MM.1S (cell line): ENCODE data around the gene CHP1.
"Not testable (repeated sequence)": the region's sequence is repeated elsewhere in the genome, so short reads cannot be mapped to it uniquely, and the experiment has no call there.

Experiments used
- DNase-seq: peaks from one replicate; pipeline ENCODE4 v3.0.0-alpha.2; 2015
- H2AFZ ChIP-seq: fragments of 300-600 bp; sonication (generic); 2 replicates; pipeline ENCODE4 v1.6.0; 2016; ENCODE audit warnings: antibody characterized with exemption, low read length
- H3F3A ChIP-seq: fragments of 300-600 bp; sonication (generic); 2 replicates; pipeline ENCODE4 v1.6.1; 2016; ENCODE audit warnings: mild to moderate bottlenecking, antibody characterized with exemption, low read length, moderate library complexity, mixed read lengths; ENCODE audit not compliant: insufficient read depth
- H3K27ac ChIP-seq: fragments of 300-600 bp; sonication (generic); 2 replicates; pipeline ENCODE4 v1.5.1; 2016; ENCODE audit warnings: mild to moderate bottlenecking, low read length
- H3K27me3 ChIP-seq: fragments of 300-600 bp; sonication (generic); replicated peaks from 2 replicates; pipeline ENCODE4 v1.6.0; 2016; ENCODE audit warnings: low read length; ENCODE audit not compliant: insufficient read depth
- H3K36me3 ChIP-seq: fragments of 300-600 bp; sonication (generic); replicated peaks from 2 replicates; pipeline ENCODE4 v1.6.1; 2016; ENCODE audit warnings: mild to moderate bottlenecking, low read length, mixed read lengths; ENCODE audit not compliant: insufficient read depth
- H3K4me1 ChIP-seq: fragments of 300-600 bp; sonication (generic); 2 replicates; pipeline ENCODE4 v1.6.1; 2016; ENCODE audit warnings: low read length, mixed read lengths
- H3K4me2 ChIP-seq: fragments of 300-600 bp; sonication (generic); 2 replicates; pipeline ENCODE4 v1.6.0; 2016; ENCODE audit warnings: low read depth, low read length
- H3K4me3 ChIP-seq: fragments of 300-600 bp; sonication (generic); 2 replicates; pipeline ENCODE4 v1.5.1; 2016; ENCODE audit warnings: low read length, mixed read lengths
- H3K79me2 ChIP-seq: fragments of 300-600 bp; sonication (generic); 2 replicates; pipeline ENCODE4 v1.6.1; 2016; ENCODE audit warnings: mixed run types, low read length, mixed read lengths
- H3K9ac ChIP-seq: fragments of 300-600 bp; sonication (generic); 2 replicates; pipeline ENCODE4 v1.6.1; 2016; ENCODE audit warnings: low read length, mixed read lengths
- H3K9me2 ChIP-seq: fragments of 300-600 bp; sonication (generic); replicated peaks from 2 replicates; pipeline ENCODE4 v1.6.1; 2016; ENCODE audit warnings: mild to moderate bottlenecking, low read length, mixed read lengths; ENCODE audit not compliant: insufficient read depth
- H3K9me3 ChIP-seq: fragments of 300-600 bp; sonication (generic); replicated peaks from 2 replicates; pipeline ENCODE4 v1.6.1; 2016; ENCODE audit warnings: mild to moderate bottlenecking, low read length, mixed read lengths; ENCODE audit not compliant: insufficient read depth
- H4K20me1 ChIP-seq: fragments of 300-600 bp; sonication (generic); 2 replicates; pipeline ENCODE4 v1.6.1; 2016; ENCODE audit warnings: mild to moderate bottlenecking, low read length, moderate library complexity, mixed read lengths; ENCODE audit not compliant: insufficient read depth
- EZH2 ChIP-seq: fragments of 300-600 bp; sonication (generic); optimal IDR thresholded peaks from 2 replicates; pipeline ENCODE3; 2017; ENCODE audit warnings: low read depth, mild to moderate bottlenecking, antibody characterized with exemption, low read length, mixed read lengths
- EZH2phosphoT487 ChIP-seq: fragments of 300-600 bp; sonication (generic); IDR thresholded peaks from 2 replicates; pipeline ENCODE4 v1.6.1; 2018; ENCODE audit warnings: antibody characterized with exemption, low read length
- TF ChIP-seq, protein P1 (sequence below): fragments of 300-600 bp; sonication (generic); IDR thresholded peaks from 2 replicates; pipeline ENCODE4 v1.5.1; 2016; ENCODE audit warnings: antibody characterized with exemption, low read length, mixed read lengths

The CHP1 gene

GRCh38 chr15:41238100-41238499 is 7.0 kb downstream of the CHP1 start:
- no peak for DNase-seq
- Histone ChIP-seq H3K9me3 (no peaks in the 10 kb centered on the region), H3K4me3 (no peak overlapping the region), H3K4me2 (no peak overlapping the region), H3K9me2 (no peaks in the 10 kb centered on the region), H3K4me1 (no peaks in the 10 kb centered on the region), H3K36me3 (no peaks in the 10 kb centered on the region), H3K27ac (no peak overlapping the region), H3F3A (no peaks in the 10 kb centered on the region), H2AFZ (no peak overlapping the region), H3K79me2 (peaks cover 22% of the 10 kb centered on the region), H4K20me1 (no peaks in the 10 kb centered on the region), H3K27me3 (no peaks in the 10 kb centered on the region), H3K9ac (no peak overlapping the region)
- TF ChIP-seq EZH2phosphoT487 (no peak), EZH2 (no peak)
- TF ChIP-seq, protein P1, sequence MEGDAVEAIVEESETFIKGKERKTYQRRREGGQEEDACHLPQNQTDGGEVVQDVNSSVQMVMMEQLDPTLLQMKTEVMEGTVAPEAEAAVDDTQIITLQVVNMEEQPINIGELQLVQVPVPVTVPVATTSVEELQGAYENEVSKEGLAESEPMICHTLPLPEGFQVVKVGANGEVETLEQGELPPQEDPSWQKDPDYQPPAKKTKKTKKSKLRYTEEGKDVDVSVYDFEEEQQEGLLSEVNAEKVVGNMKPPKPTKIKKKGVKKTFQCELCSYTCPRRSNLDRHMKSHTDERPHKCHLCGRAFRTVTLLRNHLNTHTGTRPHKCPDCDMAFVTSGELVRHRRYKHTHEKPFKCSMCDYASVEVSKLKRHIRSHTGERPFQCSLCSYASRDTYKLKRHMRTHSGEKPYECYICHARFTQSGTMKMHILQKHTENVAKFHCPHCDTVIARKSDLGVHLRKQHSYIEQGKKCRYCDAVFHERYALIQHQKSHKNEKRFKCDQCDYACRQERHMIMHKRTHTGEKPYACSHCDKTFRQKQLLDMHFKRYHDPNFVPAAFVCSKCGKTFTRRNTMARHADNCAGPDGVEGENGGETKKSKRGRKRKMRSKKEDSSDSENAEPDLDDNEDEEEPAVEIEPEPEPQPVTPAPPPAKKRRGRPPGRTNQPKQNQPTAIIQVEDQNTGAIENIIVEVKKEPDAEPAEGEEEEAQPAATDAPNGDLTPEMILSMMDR: no peak

DNA sequence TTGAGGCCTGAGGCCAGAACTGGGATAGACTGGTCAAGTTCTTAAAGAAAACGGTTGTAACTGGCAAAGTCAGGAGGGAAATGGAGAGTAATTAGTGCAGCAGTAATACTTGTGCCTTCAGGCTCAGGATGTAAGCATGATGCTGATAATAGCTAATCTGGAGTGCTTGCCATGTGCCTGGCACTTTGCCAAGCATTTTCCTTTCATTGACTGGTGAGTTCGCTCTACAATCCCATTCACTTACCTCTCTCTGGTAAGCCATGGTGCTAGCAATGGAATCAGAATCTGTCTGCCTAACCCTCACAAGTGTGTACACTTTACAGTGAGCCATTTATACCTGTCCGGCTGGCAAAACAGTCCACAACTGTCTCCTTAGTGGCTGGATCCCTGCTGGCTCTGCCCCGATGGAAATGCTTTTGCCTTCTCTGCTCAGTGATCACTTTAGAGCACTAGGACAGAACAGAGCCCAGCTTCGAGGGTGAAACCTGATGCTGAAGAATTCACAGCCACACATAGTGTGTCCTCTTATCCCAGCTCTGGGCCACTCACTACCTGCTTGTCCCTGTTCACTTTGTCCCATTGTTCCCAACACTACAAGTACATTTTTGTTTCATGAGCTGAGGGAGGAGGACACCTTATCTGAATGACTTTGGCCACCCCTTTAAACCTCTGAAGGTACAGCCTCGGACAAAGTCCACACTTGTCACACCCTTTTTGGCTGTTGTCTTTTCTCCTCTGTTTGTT is 10.3 kb downstream of the CHP1 start:
- Histone ChIP-seq H3K79me2 (peaks cover 5% of the 10 kb centered on the region; the same call in 1 of the 2 replicates), H3F3A (no peaks in the 10 kb centered on the region), H2AFZ (no peak overlapping the region), H3K9me2 (no peaks in the 10 kb centered on the region), H3K4me3 (no peak overlapping the region), H3K9me3 (no peaks in the 10 kb centered on the region), H3K4me1 (no peaks in the 10 kb centered on the region), H3K36me3 (no peaks in the 10 kb centered on the region), H3K27ac (no peak overlapping the region), H3K27me3 (no peaks in the 10 kb centered on the region), H3K4me2 (no peak overlapping the region), H4K20me1 (no peaks in the 10 kb centered on the region), H3K9ac (no peak overlapping the region)
- TF ChIP-seq EZH2 (no peak), EZH2phosphoT487 (no peak)
- TF ChIP-seq, protein P1: no peak
- no peak for DNase-seq

GRCh38 chr15:41250745-41251144 is 19.7 kb downstream of the CHP1 start:
- H3K4me1 ChIP-seq, H2AFZ ChIP-seq: not testable (repeated sequence)

GRCh38 chr15:41251411-41251810 is 20.3 kb downstream of the CHP1 start:
- Histone ChIP-seq H3K79me2 (no peaks in the 10 kb centered on the region), H3K27ac (no peak overlapping the region), H3K36me3 (no peaks in the 10 kb centered on the region), H3K4me3 (no peak overlapping the region), H3K4me2 (no peak overlapping the region), H3K9me3 (no peaks in the 10 kb centered on the region), H3K9me2 (no peaks in the 10 kb centered on the region), H3K9ac (no peak overlapping the region), H3K4me1 (no peaks in the 10 kb centered on the region), H3K27me3 (no peaks in the 10 kb centered on the region), H4K20me1 (no peaks in the 10 kb centered on the region), H2AFZ (no peak overlapping the region), H3F3A (no peaks in the 10 kb centered on the region)
- no peak for TF ChIP-seq EZH2
- TF ChIP-seq, protein P1: no peak
- TF ChIP-seq EZH2phosphoT487: no peak
- DNase-seq: no peak

More at GRCh38 chr15:41250745-41251144, 19.7 kb downstream of the CHP1 start:
- not testable (repeated sequence) for H3F3A ChIP-seq, H3K9me2 ChIP-seq, H3K9me3 ChIP-seq, H3K36me3 ChIP-seq, H3K79me2 ChIP-seq, H3K27ac ChIP-seq, H3K4me2 ChIP-seq, DNase-seq, H4K20me1 ChIP-seq, H3K27me3 ChIP-seq, H3K9ac ChIP-seq, H3K4me3 ChIP-seq
